GM10266 (cell line): ENCODE data around the gene C11orf42.

Experiments used
- DNase-seq: peaks from one replicate; pipeline ENCODE4 v3.0.0; 2012; ENCODE audit errors: extremely low spot score
- TF ChIP-seq, protein P1 (sequence below): IDR thresholded peaks from 2 replicates; pipeline ENCODE4 v1.5.1; 2012; ENCODE audit warnings: mild to moderate bottlenecking, low read depth; ENCODE audit not compliant: control insufficient read depth, insufficient read depth; ENCODE audit errors: missing control alignments

Gene C11orf42

DNA sequence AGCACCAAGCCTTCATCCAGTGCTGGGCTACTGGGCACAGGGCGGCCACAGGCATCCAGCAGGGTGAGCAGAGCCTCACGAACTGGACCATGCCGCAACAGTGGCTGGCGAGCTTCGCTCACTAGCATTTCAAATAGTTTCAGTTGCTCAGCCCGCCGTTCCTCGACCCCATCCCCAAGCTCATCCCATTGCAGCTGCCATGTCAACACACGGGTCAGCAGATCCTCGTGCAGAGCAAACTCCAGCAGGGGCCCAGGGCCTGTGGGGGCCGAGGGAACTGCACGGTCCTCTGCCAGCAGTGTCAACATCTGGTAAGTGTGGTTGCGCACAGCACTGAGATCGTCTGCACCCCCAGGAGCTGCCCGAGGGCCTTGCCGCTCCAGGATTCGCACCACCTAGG lies 18.5 kb downstream of the C11orf42 start:
- DNase-seq: no peak
- TF ChIP-seq, protein P1, sequence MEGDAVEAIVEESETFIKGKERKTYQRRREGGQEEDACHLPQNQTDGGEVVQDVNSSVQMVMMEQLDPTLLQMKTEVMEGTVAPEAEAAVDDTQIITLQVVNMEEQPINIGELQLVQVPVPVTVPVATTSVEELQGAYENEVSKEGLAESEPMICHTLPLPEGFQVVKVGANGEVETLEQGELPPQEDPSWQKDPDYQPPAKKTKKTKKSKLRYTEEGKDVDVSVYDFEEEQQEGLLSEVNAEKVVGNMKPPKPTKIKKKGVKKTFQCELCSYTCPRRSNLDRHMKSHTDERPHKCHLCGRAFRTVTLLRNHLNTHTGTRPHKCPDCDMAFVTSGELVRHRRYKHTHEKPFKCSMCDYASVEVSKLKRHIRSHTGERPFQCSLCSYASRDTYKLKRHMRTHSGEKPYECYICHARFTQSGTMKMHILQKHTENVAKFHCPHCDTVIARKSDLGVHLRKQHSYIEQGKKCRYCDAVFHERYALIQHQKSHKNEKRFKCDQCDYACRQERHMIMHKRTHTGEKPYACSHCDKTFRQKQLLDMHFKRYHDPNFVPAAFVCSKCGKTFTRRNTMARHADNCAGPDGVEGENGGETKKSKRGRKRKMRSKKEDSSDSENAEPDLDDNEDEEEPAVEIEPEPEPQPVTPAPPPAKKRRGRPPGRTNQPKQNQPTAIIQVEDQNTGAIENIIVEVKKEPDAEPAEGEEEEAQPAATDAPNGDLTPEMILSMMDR: no peak

DNA sequence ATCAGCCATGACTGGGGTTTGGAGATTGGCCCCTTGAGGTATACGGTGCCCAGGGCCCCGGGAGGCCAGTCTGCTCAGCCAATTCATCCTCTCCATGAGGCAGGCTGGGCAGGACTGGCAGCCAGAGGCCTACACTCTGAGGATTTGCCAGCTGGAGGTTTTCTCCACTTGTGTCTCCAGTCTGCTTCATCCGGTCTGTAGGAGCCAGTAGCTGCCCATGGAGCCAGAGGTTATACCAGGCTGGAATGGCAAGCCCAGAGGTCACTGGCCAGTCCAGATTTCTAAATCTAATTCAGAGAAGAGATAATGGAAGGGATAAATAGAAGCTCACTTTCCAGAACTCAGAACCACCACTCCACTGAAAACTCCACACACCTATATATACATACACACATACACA lies 19.1 kb downstream of the C11orf42 start:
- TF ChIP-seq, protein P1: no peak
- DNase-seq: no peak

DNA sequence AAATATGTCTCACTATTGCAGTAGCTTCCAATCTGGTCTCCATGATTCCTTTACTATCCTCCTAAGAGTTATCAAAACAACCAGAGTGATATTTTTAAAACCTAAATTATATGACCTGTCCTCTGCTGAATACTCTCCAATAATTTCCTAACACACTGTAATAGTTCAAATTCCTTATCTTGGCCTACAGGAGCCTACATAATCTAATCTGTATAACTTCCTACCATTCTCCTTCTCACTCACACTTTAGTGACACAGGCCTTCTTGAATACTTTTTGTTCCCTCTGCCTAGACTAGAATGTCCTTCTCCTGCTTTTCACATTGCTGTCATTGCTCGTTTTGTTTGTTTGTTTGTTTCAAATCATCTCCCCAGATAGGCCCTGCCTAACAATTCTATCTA lies 19.7 kb downstream of the C11orf42 start:
- TF ChIP-seq, protein P1: no peak
- no peak for DNase-seq

DNA sequence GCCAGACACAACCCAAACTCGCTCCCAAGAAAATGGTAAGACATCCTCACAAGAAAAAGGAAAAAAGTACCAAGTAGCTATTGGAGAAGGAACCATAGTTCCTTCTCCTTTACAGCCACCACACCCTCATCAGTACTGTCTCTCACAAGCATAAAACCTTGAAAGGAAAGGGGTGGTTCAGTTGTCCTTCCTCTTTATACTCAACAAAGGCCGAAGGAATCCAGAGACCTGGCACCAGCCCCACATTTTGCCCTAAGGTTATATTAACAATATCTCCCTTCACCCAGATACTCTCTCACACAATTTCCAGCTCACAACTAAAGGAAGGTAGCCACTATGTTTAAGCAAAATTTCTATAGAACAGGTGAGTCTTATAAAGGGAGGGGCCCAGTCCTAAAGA lies 20.5 kb downstream of the C11orf42 start:
- DNase-seq: no peak
- TF ChIP-seq, protein P1: no peak

DNA sequence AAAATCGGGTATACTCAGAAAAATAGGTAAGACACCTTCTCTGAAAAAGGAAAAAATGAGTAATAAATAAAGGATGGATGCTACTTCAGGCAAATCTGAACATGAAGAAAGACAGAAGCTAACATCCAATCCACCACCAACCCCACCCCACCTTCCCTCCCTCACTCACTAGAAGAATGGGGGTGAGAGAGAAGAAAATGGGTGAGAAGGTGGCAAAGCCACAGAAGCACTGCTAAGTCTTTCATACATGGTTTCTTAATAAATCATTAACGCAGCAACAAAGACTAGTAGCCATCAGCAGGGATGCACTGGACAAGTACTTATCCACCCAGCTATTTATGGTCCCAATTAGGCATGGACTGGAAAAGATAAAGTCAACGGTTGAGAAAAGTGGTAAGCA lies 23.2 kb downstream of the C11orf42 start:
- no peak for DNase-seq

DNA sequence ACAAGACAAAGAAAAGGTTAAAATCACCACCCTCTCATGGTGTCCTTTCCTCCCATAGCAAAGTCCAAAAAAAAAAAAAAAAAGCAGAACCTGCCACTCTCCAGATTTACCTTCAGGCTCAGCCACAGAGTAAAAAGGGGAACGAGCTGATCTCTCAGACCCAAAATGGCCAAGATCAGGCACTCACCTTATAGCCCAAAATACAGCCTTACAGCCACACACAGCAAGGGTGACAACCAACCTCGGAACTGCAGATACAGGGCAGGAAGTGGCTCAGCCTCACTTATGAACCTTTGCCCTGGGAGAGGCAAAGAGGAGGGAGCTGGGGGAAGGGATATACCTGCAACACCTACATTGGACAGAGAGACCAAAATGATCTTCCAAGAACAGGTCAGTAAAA lies 24.6 kb downstream of the C11orf42 start:
- DNase-seq: no peak
- TF ChIP-seq, protein P1: no peak

More for the DNA sequence above, 23.2 kb downstream of the C11orf42 start:
- TF ChIP-seq, protein P1: no peak

DNA sequence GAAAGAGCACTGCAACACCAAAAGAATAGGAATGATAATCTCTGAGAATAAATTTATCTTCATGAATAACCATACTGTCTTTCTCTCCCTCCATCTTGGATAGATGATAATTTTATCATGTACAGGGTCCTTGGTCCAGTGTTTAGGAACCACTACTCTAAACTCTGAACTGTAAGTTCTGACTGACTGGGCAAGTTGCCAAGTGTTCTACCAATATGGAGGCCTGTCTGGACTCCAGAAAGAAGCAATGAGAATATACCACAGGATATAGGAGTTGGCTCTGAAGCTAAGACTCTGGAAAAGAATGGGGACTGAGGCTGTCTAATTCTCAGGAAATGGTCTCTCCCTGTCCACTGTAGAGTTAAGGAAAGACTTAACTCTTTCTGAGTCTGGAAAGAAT lies 27.5 kb downstream of the C11orf42 start:
- TF ChIP-seq, protein P1: no peak
- DNase-seq: no peak
